ENCODE results near the gene PCBP2. TPM values are rescaled to one million over a fixed set of nuclear protein-coding genes. Genes with fewer than 3 reads are reported as not detected.
A peak's percentile ranks its signal among the peaks of the same experiment; 100 is the strongest.

PCBP2 gene
- total RNA-seq, 1 donor from 2014 or later = 1,351 TPM

GRCh38 chr12:53514628-53515290 is 62.9 kb downstream of the PCBP2 start:
- no peaks in the 10 kb centered on the region for H3K36me3 Mint-ChIP-seq (ENCODE audit: low read depth)
- H3K4me3 Mint-ChIP-seq = no peak overlapping the region

DNA sequence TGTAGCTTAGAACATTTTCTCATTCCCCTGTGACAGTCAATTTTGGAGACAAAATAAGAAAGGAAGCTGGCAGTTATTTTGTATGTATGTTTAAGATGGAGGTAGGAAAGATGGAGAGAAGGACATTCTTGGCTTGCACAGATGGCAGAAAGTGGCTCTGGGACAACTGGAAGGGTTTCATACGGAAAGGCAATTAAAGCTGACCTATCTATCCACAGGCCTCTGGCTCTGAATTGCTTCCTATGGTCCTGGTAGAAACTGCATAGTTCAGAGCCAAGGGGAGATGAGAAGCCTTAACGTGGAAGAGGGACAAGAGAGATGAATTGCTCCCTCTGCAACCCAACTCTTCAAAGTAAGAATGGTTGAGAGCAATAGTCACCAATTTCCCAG is 63.4 kb downstream of the PCBP2 start:
- Mint-ChIP-seq H3K27ac (ENCODE audit: unreplicated experiment) (no peak overlapping the region), H3K4me1 (no peaks in the 10 kb centered on the region), H3K36me3 (ENCODE audit: low read depth) (no peaks in the 10 kb centered on the region), H3K27me3 (ENCODE audit: low read depth) (no peaks in the 10 kb centered on the region), H3K4me3 (no peak overlapping the region), H3K9me3 (no peaks in the 10 kb centered on the region)
- no peak for DNase-seq (ENCODE audit: low read depth, low spot score)
- TF ChIP-seq, protein P1, sequence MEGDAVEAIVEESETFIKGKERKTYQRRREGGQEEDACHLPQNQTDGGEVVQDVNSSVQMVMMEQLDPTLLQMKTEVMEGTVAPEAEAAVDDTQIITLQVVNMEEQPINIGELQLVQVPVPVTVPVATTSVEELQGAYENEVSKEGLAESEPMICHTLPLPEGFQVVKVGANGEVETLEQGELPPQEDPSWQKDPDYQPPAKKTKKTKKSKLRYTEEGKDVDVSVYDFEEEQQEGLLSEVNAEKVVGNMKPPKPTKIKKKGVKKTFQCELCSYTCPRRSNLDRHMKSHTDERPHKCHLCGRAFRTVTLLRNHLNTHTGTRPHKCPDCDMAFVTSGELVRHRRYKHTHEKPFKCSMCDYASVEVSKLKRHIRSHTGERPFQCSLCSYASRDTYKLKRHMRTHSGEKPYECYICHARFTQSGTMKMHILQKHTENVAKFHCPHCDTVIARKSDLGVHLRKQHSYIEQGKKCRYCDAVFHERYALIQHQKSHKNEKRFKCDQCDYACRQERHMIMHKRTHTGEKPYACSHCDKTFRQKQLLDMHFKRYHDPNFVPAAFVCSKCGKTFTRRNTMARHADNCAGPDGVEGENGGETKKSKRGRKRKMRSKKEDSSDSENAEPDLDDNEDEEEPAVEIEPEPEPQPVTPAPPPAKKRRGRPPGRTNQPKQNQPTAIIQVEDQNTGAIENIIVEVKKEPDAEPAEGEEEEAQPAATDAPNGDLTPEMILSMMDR (conservative IDR thresholded peaks at IDR 0.05) = no peak

More at GRCh38 chr12:53514628-53515290, 62.9 kb downstream of the PCBP2 start:
- H3K4me1 Mint-ChIP-seq = no peaks in the 10 kb centered on the region
- DNase-seq (ENCODE audit: low read depth, low spot score) = no peak
- no peaks in the 10 kb centered on the region for H3K9me3 Mint-ChIP-seq
- no peak overlapping the region for H3K27ac Mint-ChIP-seq (ENCODE audit: unreplicated experiment)
- no peaks in the 10 kb centered on the region for H3K27me3 Mint-ChIP-seq (ENCODE audit: low read depth)
- TF ChIP-seq, protein P1 (conservative IDR thresholded peaks at IDR 0.05) = no peak

DNA sequence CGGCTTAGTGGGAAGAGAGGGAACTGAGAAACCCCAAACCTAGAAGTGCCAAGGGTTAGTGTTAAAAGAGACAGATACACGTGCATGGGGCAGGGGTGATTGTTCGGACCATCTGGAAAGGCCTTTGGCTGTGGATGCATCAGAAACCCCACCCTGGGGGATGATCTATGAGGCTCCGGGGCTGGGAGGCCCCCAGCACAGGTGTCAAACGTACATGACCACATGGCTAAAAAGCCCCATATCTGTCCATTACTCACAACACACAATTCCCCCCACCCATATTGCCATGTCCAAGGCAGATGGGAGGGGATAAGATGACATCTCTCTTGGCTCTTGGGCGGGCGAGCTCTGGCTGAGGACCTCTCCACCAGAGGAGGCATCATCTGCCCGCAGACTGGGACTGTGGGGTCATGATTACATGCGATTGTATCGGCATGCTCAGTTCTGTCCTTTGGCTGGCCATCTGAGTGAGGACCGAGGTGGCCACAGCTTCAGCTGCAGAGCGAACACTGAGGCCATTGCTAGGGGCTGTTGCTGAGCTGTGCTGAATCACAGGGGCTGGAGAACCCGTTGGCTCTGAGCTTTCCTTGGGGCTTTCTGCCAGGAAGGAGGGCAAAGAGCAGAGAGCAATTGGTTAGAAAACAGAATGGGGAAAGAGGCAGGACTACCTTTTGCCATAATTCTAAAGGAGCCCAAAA is 65.0 kb downstream of the PCBP2 start:
- H3K4me1 Mint-ChIP-seq = no peaks in the 10 kb centered on the region
- H3K9me3 Mint-ChIP-seq = no peaks in the 10 kb centered on the region
- H3K36me3 Mint-ChIP-seq (ENCODE audit: low read depth) = peaks cover 4% of the 10 kb centered on the region
- peak overlapping the region; percentile 30 for H3K27ac Mint-ChIP-seq (ENCODE audit: unreplicated experiment)
- H3K4me3 Mint-ChIP-seq = no peak overlapping the region
- no peaks in the 10 kb centered on the region for H3K27me3 Mint-ChIP-seq (ENCODE audit: low read depth)
- no peak for DNase-seq (ENCODE audit: low read depth, low spot score)
- TF ChIP-seq, protein P1 (conservative IDR thresholded peaks at IDR 0.05) = no peak

DNA sequence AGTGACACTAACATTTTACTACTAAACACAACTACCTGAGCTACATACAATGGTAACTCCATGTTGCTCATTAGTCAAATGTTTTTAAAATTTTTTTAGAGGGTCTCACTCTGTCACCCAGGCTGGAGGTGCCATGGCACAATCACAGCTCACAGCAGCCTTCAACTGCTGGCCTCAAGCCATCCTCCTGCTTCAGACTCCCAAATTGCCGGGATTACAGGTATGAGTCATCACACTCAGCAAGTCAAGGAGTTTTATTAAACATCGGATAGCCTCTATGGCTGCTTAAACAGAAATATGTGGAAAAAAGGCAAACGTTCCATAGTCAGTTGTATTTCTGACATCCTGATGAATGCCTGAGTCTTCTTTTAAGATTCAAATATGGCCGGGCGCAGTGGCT is 66.5 kb downstream of the PCBP2 start:
- H3K9me3 Mint-ChIP-seq = no peaks in the 10 kb centered on the region
- no peak for DNase-seq (ENCODE audit: low read depth, low spot score)
- no peak overlapping the region for H3K27ac Mint-ChIP-seq (ENCODE audit: unreplicated experiment)
- H3K4me3 Mint-ChIP-seq = no peak overlapping the region
- H3K4me1 Mint-ChIP-seq = no peaks in the 10 kb centered on the region
- TF ChIP-seq, protein P1 (conservative IDR thresholded peaks at IDR 0.05) = no peak
- H3K36me3 Mint-ChIP-seq (ENCODE audit: low read depth) = peaks cover 4% of the 10 kb centered on the region
- H3K27me3 Mint-ChIP-seq (ENCODE audit: low read depth) = no peaks in the 10 kb centered on the region

GRCh38 chr12:53523131-53523530 is 71.2 kb downstream of the PCBP2 start:
- Mint-ChIP-seq H3K4me3 (no peak overlapping the region), H3K36me3 (ENCODE audit: low read depth) (peaks cover 4% of the 10 kb centered on the region), H3K4me1 (no peaks in the 10 kb centered on the region), H3K27me3 (ENCODE audit: low read depth) (no peaks in the 10 kb centered on the region), H3K9me3 (no peaks in the 10 kb centered on the region), H3K27ac (ENCODE audit: unreplicated experiment) (no peak overlapping the region)
- TF ChIP-seq, protein P1 (conservative IDR thresholded peaks at IDR 0.05) = no peak
- no peak for DNase-seq (ENCODE audit: low read depth, low spot score)
